GM12872 (cell line): Measurements from ENCODE around the gene UNC5B.

Source experiments
- CTCF ChIP-seq: IDR thresholded peaks from 3 replicates; pipeline ENCODE4 v1.5.1; 2011; ENCODE audit warnings: low read depth, mild to moderate bottlenecking, low read length, moderate library complexity; ENCODE audit not compliant: insufficient read depth

Gene UNC5B

GRCh38 chr10:71225291-71226058 is 13.1 kb downstream of the UNC5B start:
- TF ChIP-seq CTCF = no peak

GRCh38 chr10:71228875-71229675 is 16.7 kb downstream of the UNC5B start:
- no peak for TF ChIP-seq CTCF

- TF ChIP-seq CTCF = no peak
Measured at GRCh38 chr10:71229726-71230655, 17.6 kb downstream of the UNC5B start.

GRCh38 chr10:71230656-71231025 is 18.3 kb downstream of the UNC5B start:
- no peak for TF ChIP-seq CTCF

- TF ChIP-seq CTCF = no peak
Measured at GRCh38 chr10:71231206-71231605, 18.8 kb downstream of the UNC5B start.

- TF ChIP-seq CTCF = no peak
Measured at GRCh38 chr10:71232089-71232998, 20.0 kb downstream of the UNC5B start.
